Left colon (tissue), 2 donors: Measurements from ENCODE around the gene BOK. TPM values are rescaled to one million over a fixed set of nuclear protein-coding genes. Genes with fewer than 3 reads are reported as not detected.
A peak's percentile ranks its signal among the peaks of the same experiment; 100 is the strongest.

Experiments
- ATAC-seq: fragments of 200-7000 bp; cut with Tn5 transposase; one replicate; pipeline ENCODE4 v1.9.1; 2020; ENCODE audit warnings: mild to moderate bottlenecking, moderate library complexity
- DNase-seq, 2 donors: peaks; one replicate each; pipeline ENCODE4 v3.0.0-alpha.2; 2020
- intact Hi-C, 2 donors: fragments of 100-400 bp; cut with DNase I in 1 of 2; cut with micrococcal nuclease in 1 of 2; formaldehyde crosslinking; loops; one replicate each; pipeline versions ENCODE4 v1.11.2 to v1.14.0; 2022; cut with DNase I, micrococcal nuclease
- total RNA-seq, 2 donors: library from RNA; stranded (reverse); fragmentation: NEBNext Ultra II Directional; extraction: Animal tissue kit (Norgen Biotek cat#: 25700); gene quantifications; one replicate each; pipeline ENCODE4 v1.2.1, GENCODE V29; 2021
- donor health status: DM: no; HTN: no; CAD: no.
- donor health status: DM: yes; HTN: yes; CAD: no.

The BOK gene
- total RNA-seq, 2 donors from 2014 or later, result 10.3 to 14.2 TPM

DNA sequence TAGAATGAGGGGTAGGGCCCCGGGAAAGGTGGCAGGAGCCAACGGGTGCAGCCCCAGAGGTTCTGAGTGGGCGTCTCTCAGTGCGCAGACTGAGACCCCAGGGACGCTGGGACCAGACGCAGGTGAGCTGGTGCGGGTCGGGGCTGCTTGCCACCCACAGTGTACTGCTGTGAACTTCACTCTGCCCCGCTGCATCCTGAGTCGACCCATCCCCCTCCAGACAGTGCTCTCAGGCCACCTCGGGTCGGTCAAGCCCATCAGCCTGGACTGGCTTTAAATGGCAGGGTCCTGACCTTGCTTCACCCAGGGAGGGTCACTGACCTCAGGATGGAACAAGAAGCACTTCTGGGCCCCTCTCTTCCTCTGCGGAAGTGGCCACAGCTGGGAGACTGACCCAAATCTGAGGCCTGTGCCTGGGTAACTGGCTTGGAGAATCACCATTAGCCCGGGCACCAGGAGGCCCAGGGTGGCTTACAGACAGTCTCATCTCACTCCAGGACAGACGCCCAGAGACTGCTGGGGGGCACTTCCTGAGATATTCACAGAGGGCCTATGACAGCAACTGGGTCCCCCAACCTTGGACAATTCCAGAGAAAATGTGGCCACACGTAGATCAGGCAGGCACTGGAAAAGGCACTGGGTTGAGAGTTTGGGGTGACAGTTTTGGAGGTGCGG lies 23.7 kb upstream of the BOK start:
- DNase-seq (no peak), ATAC-seq (no peak)
- intact Hi-C loops, result no loop called here

DNA sequence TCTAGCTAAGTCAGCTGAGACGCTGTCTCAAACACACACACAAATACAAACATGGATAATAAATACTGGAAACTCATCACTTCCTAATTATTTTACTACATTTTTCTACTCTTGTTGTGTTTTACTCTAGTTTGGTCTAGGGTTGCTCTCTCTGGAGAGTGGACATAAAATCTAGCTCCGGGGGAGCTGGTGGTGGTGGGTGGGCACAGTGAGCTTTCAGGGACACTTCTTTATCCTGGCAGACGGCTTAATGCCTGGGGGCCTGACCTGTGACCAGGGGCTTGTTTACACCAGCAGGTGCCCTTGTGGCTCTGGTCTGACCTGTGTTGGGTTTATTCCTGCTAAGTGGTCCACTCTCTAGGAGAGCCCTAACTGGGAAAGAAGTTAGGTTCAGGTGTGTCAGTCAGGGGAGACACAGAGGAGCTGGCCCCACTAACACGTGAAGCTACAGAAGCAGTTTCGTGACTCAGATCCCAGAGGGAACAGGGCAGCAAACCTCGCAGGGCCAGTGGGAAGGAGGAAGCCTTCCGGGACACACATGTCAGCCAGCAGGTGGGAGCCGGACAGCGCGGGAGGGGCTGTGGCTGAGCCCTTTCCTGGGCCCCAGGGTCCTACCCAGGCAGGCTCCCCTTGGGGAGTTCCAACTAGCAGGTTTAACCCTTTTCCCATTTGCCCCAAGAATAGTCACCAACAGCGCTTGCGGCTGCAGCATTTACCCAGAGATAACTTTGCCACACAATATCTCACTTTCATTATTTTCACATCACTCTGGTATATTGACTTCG lies 22.5 kb upstream of the BOK start:
- no peak for ATAC-seq
- no peak for DNase-seq
- intact Hi-C loops, result no loop called here

DNA sequence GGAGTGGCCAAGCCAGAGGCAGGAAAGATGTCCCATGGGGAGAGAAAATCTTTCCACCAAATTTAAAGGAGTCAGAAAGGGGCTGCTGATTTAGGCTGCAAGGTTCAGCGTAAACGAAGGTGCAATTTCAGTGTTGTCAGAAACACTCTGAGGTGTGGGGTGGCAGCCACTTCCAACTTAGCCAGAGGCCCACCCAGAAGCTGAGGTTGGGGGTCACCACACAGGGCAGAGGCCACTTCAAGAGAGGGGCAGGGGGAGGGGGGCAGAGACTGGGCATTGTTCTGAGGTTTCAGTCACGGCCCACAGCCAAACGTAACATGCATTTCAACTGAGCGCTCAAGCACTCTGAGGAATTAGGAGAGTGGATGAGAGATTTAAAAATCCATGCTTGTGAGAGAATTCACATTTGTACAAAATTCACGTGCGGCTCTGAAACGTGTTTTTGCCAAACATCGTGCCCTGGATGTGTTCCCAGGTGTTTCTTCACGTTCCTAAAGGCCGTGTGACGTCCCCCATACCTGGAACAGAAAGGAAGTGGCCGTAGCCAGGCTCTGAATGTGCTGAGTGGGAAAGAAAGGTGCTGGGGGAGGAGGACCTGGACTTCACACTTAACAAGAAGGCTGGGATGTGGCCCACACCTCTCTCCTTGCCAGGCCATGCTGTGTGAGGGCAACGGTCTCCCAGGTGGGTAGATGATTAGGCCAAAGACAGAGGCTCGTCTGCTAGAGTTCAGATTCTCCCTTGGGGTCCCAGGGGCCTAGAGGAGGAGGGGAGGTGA lies 19.5 kb upstream of the BOK start:
- DNase-seq, result no peak
- no peak for ATAC-seq
- intact Hi-C loops, result no loop called here

DNA sequence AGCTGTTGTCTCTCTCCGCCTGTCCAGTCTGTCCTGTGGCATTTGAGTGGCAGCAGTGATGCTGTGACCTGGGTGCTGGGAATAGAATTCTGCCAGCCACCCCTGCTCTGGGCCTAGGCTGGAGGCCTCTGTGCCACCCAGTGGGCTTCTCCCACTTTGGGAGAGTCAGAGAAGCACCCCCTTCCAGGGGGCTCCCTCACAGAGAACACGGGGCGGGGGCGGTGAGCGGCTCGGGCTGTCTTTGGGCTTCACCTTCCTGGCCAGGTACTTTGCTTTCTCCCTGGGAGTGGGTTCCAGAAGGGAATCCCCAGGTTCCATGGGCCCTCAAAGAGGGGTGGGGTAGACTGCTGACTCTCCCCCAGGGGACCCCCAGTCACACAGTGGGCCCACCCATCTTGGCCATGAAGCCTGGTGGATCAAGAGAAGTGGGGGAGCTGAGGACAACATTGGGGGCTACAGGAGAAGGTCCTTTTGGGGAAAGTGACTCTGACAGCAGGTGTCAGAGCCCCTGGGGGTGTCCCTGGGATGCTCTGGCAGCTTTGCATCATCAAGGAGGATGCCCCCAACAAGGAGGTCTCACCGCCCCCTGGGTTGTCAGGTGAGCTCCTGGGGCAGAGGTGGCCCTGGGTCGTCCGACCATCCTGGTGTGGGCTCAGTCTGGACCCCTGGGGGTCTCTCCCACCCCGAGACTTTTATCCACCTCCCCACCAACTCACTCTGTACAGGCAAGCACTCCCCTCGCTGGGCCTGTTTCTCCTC lies 18.8 kb upstream of the BOK start:
- no peak for ATAC-seq
- DNase-seq, result no peak
- intact Hi-C loops, result no loop called here

DNA sequence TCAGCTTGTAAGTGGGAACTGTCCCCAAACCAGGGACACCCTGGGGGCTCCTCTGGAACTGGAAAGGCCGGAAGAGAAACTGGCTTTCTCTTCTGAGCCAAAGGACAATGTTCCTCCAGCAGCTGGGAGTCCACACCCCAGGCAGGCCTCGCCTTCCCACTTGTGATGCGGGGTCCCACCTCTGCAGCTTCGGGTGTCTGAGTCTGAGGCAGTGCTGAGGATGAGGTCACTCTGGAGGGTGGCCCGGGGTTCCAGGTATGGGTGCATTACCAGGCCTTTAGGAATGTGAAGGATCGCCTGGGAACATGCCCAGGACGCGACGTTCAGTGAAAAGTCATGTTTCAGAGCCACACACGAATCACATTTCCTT lies 18.2 kb upstream of the BOK start:
- DNase-seq (no peak), ATAC-seq (peak; percentile 5)
- intact Hi-C loops, result no loop called here

DNA sequence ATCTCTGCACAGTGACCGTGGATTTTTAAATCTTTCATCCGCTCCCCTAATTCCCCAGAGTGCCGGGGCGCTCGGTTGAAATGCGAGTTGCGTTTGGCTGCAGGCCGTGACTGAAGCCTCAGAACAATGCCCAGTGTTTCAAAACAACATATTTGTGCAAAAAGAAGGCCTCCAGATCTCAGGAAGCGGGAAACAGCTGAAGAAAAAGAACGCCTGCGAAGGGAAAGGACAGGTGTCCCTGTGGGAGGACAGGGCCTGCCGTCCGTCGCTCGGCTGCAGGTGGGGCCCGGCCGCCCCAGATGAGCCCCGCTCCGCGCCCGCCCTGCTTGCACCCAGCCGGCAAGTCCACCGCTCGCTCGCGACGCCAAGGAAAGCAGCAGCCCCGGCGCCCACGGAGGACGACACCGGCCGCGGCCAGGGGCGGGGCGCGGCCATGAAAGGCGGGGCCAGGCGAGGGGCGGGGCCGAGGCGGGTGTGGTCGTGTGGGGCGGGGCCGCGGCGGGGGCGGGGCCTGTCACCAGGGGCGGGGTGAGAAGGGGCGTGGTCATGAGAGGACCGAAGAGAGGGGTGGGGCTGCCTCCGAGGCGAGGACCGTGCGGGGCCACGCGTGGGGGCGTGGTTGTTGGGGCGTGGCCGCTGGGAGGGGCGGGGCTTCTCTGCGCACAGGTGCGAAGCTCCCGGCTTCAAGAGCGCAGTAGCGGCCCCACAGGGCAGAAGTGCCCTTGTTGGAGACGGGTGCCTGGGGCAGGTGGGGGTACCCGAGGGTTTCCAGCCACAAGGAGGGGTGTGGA lies 17.6 kb upstream of the BOK start:
- intact Hi-C loops, result no loop called here
- ATAC-seq, result peak; percentile 96

DNA sequence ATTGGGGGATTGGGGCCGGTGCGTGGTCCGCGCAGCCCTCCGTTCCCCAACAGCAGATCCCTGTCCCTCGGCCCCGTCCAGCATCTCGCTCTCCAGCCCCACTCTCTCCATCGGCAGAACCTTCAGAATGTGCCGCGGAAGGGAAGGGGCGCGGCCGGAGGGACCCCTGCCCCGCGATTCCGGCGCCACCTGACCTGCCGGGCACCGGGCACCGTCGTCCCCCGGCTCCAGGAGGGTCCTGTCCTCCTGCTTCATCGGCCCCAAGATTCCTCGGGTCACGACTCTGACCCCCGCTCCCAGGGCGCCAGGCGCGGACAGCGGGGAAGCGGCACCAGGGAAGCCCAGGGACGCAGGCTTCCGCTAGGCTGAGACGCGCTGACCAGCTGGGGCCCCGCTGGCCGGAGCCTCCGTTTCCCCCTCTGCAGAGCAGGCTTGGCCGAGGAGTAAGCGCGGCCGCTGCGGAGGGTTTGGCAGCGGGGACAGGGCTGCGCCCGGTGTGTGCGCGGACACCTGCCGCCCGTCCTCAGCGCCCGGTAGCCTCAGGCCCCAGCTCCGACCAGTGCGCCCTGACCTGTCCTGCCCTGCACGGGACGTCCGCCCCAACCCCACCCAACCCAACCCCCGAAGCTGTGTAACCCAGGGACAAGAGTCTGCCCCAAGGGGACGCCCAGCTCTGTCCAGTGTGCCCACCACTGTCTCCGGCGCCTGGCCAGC lies 16.8 kb upstream of the BOK start:
- ATAC-seq (no peak), DNase-seq (no peak)
- intact Hi-C loops, result no loop called here

More for the DNA sequence above, 17.6 kb upstream of the BOK start:
- DNase-seq, result peak; percentile 62 to 73

DNA sequence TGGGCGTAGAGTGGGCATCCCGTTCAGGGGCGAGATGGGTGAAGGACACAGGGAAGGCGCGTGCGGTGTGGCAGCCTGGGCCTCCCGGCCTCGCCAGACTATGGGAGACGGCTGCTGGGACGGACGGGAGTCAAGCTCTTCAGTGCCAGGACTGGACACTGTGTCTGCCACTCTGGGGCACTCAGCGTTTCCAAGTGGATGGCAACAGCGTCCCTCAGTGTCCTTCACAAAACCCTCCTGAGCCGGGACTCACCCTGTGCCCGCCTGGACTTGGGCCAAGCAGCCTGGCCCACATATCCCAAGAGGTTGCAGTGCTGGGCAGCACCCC lies 16.3 kb upstream of the BOK start:
- ATAC-seq (no peak), DNase-seq (no peak)
- intact Hi-C loops, result no loop called here

DNA sequence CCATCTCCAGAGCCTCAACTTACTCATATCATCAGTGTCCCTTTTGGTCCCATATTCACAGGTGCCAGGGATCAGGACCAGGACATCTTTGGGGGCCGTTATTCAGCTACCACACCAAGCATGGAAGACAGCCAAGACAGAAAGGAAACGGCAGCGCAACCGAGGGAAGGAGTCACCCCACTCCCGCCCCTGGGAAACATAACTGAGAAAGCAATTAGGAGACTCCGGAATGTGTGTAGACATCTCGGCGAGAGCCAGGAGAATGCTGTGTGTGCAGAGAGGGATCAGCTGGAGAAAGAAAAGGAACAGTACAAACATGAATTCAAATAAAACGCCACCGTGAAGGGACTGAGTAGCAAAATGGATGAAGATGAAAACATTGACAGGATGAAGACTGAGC lies 13.4 kb upstream of the BOK start:
- DNase-seq (no peak), ATAC-seq (no peak)
- intact Hi-C loops, result no loop called here

DNA sequence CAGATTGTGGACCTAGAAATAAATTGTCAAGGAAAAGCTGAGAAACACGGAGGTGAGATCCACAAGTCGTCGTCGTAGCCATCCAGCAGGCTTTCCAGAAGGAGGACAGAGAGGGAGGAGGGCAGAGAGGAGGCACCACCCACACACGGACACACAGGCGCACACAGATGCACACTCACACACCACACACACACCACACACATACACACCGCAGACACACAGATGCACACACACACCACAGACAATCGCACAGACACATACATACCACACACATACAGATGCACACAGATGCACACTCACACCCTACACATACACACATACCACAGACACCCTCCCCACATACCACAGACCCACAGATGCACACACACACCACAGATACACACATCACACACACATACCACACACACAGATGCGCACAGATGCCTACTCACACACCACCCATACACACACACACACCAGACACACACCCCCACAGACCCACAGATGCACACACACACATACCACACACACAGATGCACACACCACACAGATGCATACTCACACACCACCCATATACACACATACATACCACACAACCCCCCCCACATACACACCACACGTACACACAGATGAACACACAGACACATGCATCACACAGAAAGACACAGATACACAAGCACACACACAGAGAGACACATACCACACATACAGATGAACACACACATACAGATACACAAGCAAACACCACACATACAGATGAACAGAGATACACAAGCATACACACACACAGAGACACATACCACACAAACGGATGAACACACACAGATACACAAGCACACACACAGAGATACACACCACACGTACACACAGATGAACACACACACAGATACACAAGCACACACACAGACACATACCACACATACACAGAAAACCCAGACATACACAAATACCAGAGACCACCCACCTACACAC lies 12.7 kb upstream of the BOK start:
- DNase-seq, result no peak
- intact Hi-C loops, result no loop called here

DNA sequence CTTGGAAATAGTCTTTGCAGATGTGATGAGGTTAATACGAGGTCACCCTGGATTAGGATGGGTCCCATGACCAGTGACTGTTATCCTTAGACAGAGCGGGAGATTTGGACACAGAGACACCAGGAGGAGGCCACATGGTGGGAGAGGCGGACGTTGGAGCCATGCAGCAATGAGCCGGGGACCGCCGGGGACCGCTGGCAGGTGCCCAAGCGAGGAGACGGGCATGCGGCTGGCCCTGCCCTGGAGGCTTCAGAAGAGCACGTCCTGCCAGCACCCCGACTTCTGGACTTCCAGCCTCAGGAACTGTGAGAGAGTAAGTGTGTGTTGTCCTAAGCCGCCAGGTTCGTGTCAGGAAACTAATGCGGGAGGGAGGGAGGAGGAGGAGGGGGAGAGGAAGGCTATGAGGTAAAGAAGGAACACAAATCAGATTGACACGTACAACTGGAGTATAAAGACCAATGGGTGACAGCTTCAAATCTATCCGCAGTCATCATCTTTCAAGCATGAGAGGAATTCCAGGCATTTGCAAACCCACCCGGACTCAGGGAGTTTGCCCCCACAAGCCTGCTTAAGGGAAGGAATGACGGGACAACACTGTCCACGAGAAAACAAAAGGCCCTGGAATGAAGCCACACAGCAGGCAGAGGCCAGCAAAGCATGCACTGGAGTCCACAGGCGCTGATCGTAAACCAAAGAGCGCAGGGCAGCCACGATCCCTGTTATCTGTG lies 11.6 kb upstream of the BOK start:
- ATAC-seq (no peak), DNase-seq (no peak)
- intact Hi-C loops, result no loop called here

More for the DNA sequence above, 12.7 kb upstream of the BOK start:
- no peak for ATAC-seq

DNA sequence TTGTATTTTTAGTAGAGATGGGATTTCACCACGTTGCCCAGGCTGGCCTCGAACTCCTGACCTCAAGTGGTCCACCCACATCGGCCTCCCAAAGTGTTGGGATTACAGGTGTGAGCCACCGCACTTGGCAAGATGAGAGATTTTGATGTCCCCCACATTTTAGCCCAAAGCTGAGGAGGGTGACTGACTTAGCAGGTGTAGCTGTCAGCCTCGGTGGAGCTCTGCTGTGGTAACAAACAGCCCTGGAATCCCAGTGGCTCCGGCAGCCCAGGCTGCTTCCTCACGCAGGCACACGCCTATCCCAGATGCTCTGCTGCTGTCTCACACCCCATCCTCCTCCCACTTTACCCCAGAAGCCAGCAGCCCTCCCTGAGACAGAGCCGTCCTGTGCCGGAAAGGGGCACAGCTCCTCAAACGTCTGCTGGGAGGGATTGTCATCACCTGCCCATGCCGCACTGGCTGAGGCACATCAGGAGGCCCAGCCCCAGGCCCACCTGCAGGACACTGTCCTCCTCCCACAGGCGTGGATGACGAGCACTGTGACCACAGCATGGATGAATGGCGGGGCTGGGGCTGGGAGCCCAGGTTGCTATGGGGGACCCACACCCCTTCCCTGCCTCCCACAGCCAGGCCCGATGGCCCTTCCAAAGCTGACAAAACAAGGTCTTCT lies 10.6 kb upstream of the BOK start:
- intact Hi-C loops, result no loop called here
- DNase-seq, result no peak
- no peak for ATAC-seq

DNA sequence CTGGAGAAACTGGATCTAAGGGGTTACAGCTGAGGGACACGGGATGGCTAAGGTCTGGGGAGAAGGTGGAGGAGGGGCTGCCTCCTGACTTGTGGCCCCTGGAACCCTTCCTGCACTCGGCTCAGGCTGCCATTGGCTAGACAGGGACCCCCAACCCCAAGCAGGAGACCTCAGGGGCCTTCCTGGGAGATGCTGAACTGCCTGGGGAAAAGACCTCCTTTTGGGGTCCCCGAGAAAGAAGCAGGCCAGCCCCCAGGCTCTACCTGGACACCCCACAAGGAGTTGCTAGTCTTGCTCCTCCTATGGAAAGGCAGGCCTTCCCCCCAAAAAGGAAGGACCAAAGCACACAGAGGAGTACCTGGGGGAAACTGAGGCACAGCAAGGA lies 10.1 kb upstream of the BOK start:
- ATAC-seq, result no peak
- intact Hi-C loops, result no loop called here
- DNase-seq, result no peak

DNA sequence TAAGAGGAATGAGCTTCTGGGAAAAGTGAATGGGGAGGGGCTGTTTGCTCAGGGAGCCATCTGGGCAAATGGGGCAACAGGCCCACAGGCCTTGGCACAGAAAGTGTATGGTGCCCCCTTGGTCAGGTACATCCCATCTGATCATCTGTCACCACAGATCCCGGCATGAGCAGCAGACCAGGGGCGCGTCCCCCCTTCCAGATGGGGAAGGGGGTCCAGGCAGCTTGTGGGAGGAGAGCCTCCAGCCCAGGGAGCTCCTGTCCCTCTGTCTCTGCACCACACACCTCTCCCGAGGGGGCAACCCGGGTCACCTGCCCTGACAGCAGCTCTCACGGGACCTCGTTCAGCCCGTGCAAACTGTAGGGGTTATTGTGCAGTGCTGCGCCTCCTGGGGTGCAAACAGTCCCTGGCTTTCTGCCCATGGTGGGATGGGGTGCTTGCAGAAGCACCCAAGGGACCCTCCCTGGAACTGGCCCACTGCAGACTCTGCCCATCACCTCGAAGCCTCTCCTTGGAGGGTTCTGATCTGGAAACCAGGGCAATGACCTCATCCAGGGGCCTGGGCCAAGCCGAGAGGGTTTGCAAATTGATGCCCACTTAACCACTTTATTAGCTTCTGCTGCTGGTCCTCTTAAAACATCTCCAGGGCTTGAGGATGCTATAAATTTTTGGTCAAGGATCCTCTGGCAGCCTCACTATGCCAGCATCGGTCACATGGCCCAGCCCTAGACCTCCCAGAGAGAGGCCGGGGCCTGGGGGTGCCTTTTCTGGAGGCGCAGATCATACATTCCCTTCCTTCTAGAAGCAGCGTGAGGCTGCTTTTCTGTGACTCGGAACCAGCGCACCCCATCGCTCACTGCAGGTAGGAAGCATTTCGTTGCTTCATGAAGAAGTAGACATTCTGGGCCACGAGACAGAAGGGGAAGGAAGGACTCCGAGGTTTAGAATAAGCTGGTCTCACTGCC lies 7.6 kb upstream of the BOK start:
- intact Hi-C loops, result no loop called here
- no peak for DNase-seq
- no peak for ATAC-seq

DNA sequence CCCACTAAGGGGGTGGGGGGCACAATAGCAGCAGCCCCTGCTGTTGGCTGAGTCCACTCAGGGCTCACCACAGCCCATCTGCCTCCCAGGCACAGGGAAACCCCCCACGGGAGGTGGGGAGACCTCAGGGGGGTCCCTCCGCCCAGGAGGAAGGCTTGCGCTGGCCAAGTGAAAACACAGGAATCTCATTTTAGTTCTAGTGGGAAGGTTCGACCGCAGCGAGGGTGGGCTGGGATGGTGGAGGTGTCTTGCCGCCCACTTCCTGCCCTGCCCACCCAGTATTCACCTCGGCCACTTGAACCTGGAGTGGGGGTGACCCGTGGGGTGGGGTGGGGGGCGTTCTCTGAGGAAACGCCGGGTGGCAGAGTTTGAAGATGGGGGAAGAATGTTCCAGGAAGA lies 6.9 kb upstream of the BOK start:
- no peak for ATAC-seq
- intact Hi-C loops, result no loop called here
- no peak for DNase-seq
